ENCODE measurements around the gene GPR4.
"Not testable (repeated sequence)": the region's sequence is repeated elsewhere in the genome, so short reads cannot be mapped to it uniquely, and the experiment has no call there.

GPR4 gene

GRCh38 chr19:45623984-45624383 is 22.0 kb upstream of the GPR4 start:
- no peak for DNase-seq (ENCODE audit: low read depth in 2 of 2)

- no peak for DNase-seq (ENCODE audit: low read depth in 2 of 2)
Observed at GRCh38 chr19:45621976-45622503, 20.0 kb upstream of the GPR4 start.

GRCh38 chr19:45621389-45621788 is 19.4 kb upstream of the GPR4 start:
- no peak for DNase-seq (ENCODE audit: low read depth in 2 of 2)

GRCh38 chr19:45616704-45617017 is 14.6 kb upstream of the GPR4 start:
- DNase-seq (ENCODE audit: low read depth in 2 of 2): no peak

GRCh38 chr19:45615795-45616703 is 14.0 kb upstream of the GPR4 start:
- peak; percentile 47 to 71 for DNase-seq (ENCODE audit: low read depth in 2 of 2)

GRCh38 chr19:45615056-45615455 is 13.0 kb upstream of the GPR4 start:
- not testable (repeated sequence) for DNase-seq (ENCODE audit: low read depth in 2 of 2)

- DNase-seq (ENCODE audit: low read depth in 2 of 2): no peak
Observed at GRCh38 chr19:45613926-45614725, 12.1 kb upstream of the GPR4 start.

- DNase-seq (ENCODE audit: low read depth in 2 of 2): no peak
Observed at GRCh38 chr19:45608948-45609347, 6.9 kb upstream of the GPR4 start.

- DNase-seq (ENCODE audit: low read depth in 2 of 2): peak in 1 of 2 donors; percentile 36
Observed at GRCh38 chr19:45607071-45608029, 5.3 kb upstream of the GPR4 start.

GRCh38 chr19:45601115-45601514 is 897 bp downstream of the GPR4 start:
- DNase-seq (ENCODE audit: low read depth in 2 of 2): no peak

- no peak for DNase-seq (ENCODE audit: low read depth in 2 of 2)
Observed at GRCh38 chr19:45600340-45600885, 1.6 kb downstream of the GPR4 start.

- DNase-seq (ENCODE audit: low read depth in 2 of 2): no peak
Observed at GRCh38 chr19:45599286-45599685, 2.7 kb downstream of the GPR4 start.

- DNase-seq (ENCODE audit: low read depth in 2 of 2): no peak
Observed at GRCh38 chr19:45598267-45599001, 3.6 kb downstream of the GPR4 start.

- no peak for DNase-seq (ENCODE audit: low read depth in 2 of 2)
Observed at GRCh38 chr19:45597425-45598111, 4.4 kb downstream of the GPR4 start.

GRCh38 chr19:45595814-45596213 is 6.2 kb downstream of the GPR4 start:
- DNase-seq (ENCODE audit: low read depth in 2 of 2): no peak

- DNase-seq (ENCODE audit: low read depth in 2 of 2): no peak
Observed at GRCh38 chr19:45593520-45593919, 8.5 kb downstream of the GPR4 start.

- DNase-seq (ENCODE audit: low read depth in 2 of 2): no peak
Observed at GRCh38 chr19:45592366-45592765, 9.6 kb downstream of the GPR4 start.

GRCh38 chr19:45591638-45592005 is 10.4 kb downstream of the GPR4 start:
- no peak for DNase-seq (ENCODE audit: low read depth in 2 of 2)

GRCh38 chr19:45591004-45591637 is 10.9 kb downstream of the GPR4 start:
- peak in 1 of 2 donors; percentile 40 for DNase-seq (ENCODE audit: low read depth in 2 of 2)
